T-helper 17 cell (primary cell): ENCODE data around the gene PKP1. TPM values are rescaled to one million over a fixed set of nuclear protein-coding genes. Genes with fewer than 3 reads are reported as not detected.

Source experiments
- ATAC-seq: fragments of 150-1000 bp; cut with Tn5 transposase; 2 replicates; pipeline ENCODE4 v1.10.0; 2021; ENCODE audit warnings: mild to moderate bottlenecking, moderate library complexity
- DNase-seq, 3 donors: peaks; one replicate each; pipeline versions ENCODE4 v3.0.0 to v3.0.0-alpha.2; 2020 to 2021
- H3K9me3 ChIP-seq: one replicate; pipeline ENCODE4 v1.7.0; 2013; ENCODE audit warnings: low read length, mild to moderate bottlenecking; ENCODE audit not compliant: control insufficient read depth, poor library complexity, severe bottlenecking
- H3K27ac Mint-ChIP-seq: one replicate; pipeline ENCODE4 v1.8.0; 2022; ENCODE audit warnings: mild to moderate bottlenecking, moderate library complexity, mixed read lengths
- H3K27me3 Mint-ChIP-seq: one replicate; pipeline ENCODE4 v1.8.0; 2022; ENCODE audit warnings: mixed read lengths
- H3K36me3 Mint-ChIP-seq: one replicate; pipeline ENCODE4 v1.8.0; 2022; ENCODE audit warnings: low read depth, mixed read lengths
- H3K4me1 Mint-ChIP-seq: one replicate; pipeline ENCODE4 v1.8.0; 2022; ENCODE audit warnings: mild to moderate bottlenecking, mixed read lengths
- H3K4me3 Mint-ChIP-seq: one replicate; pipeline ENCODE4 v1.8.0; 2022; ENCODE audit warnings: mild to moderate bottlenecking, moderate library complexity, mixed read lengths
- total RNA-seq, 4 donors: library from RNA in 2 of 4; stranded (reverse) in 2 of 4; gene quantifications; one replicate each; pipeline ENCODE4 v1.2.3 and lab custom pipeline; 2022 to 2026

The PKP1 gene
- total RNA-seq, 2 donors from 2014 or later = not detected

GRCh38 chr1:201350884-201351283 lies 67.6 kb downstream of the PKP1 start:
- H3K9me3 ChIP-seq = no peaks in the 10 kb centered on the region
- H3K4me1 Mint-ChIP-seq = peaks cover 3% of the 10 kb centered on the region
- DNase-seq (no peak), ATAC-seq (no peak)
- no peak overlapping the region for H3K27ac Mint-ChIP-seq
- H3K27me3 Mint-ChIP-seq = peaks cover 73% of the 10 kb centered on the region
- peaks cover 8% of the 10 kb centered on the region for H3K36me3 Mint-ChIP-seq
- H3K4me3 Mint-ChIP-seq = no peak overlapping the region

GRCh38 chr1:201351617-201352016 lies 68.3 kb downstream of the PKP1 start:
- H3K9me3 ChIP-seq = no peaks in the 10 kb centered on the region
- H3K4me3 Mint-ChIP-seq = no peak overlapping the region
- H3K27ac Mint-ChIP-seq = no peak overlapping the region
- DNase-seq (no peak), ATAC-seq (no peak)
- H3K4me1 Mint-ChIP-seq = peaks cover 3% of the 10 kb centered on the region
- peaks cover 8% of the 10 kb centered on the region for H3K36me3 Mint-ChIP-seq
- H3K27me3 Mint-ChIP-seq = peaks cover 79% of the 10 kb centered on the region

- ATAC-seq = no peak
- H3K4me1 Mint-ChIP-seq = peaks cover 3% of the 10 kb centered on the region
- no peak for DNase-seq
Observed at GRCh38 chr1:201353186-201353940, 70.1 kb downstream of the PKP1 start.

GRCh38 chr1:201354151-201354900 lies 71.0 kb downstream of the PKP1 start:
- peaks cover 5% of the 10 kb centered on the region for H3K36me3 Mint-ChIP-seq
- H3K27me3 Mint-ChIP-seq = peaks cover 66% of the 10 kb centered on the region
- ATAC-seq (no peak), DNase-seq (no peak)
- H3K9me3 ChIP-seq = no peaks in the 10 kb centered on the region
- H3K27ac Mint-ChIP-seq = no peak overlapping the region
- peaks cover 3% of the 10 kb centered on the region for H3K4me1 Mint-ChIP-seq
- no peak overlapping the region for H3K4me3 Mint-ChIP-seq

More at GRCh38 chr1:201353186-201353940, 70.1 kb downstream of the PKP1 start:
- Mint-ChIP-seq H3K4me3 (no peak overlapping the region), H3K36me3 (peaks cover 5% of the 10 kb centered on the region), H3K27ac (no peak overlapping the region), H3K27me3 (peaks cover 67% of the 10 kb centered on the region)
- H3K9me3 ChIP-seq = no peaks in the 10 kb centered on the region

GRCh38 chr1:201354901-201355295 lies 71.6 kb downstream of the PKP1 start:
- peaks cover 5% of the 10 kb centered on the region for H3K36me3 Mint-ChIP-seq
- DNase-seq (no peak), ATAC-seq (no peak)
- no peak overlapping the region for H3K4me3 Mint-ChIP-seq
- H3K27ac Mint-ChIP-seq = no peak overlapping the region
- no peaks in the 10 kb centered on the region for H3K9me3 ChIP-seq
- peaks cover 65% of the 10 kb centered on the region for H3K27me3 Mint-ChIP-seq
- H3K4me1 Mint-ChIP-seq = peaks cover 5% of the 10 kb centered on the region

- ATAC-seq = no peak
- H3K27ac Mint-ChIP-seq = no peak overlapping the region
- DNase-seq = no peak
- H3K9me3 ChIP-seq = no peaks in the 10 kb centered on the region
- H3K4me1 Mint-ChIP-seq = peaks cover 5% of the 10 kb centered on the region
- H3K27me3 Mint-ChIP-seq = peaks cover 67% of the 10 kb centered on the region
- H3K36me3 Mint-ChIP-seq = peaks cover 5% of the 10 kb centered on the region
- H3K4me3 Mint-ChIP-seq = no peak overlapping the region
Observed at GRCh38 chr1:201355471-201355870, 72.2 kb downstream of the PKP1 start.

- peaks cover 59% of the 10 kb centered on the region for H3K27me3 Mint-ChIP-seq
Observed at GRCh38 chr1:201356236-201356635, 72.9 kb downstream of the PKP1 start.

GRCh38 chr1:201356701-201357100 lies 73.4 kb downstream of the PKP1 start:
- peaks cover 55% of the 10 kb centered on the region for H3K27me3 Mint-ChIP-seq
- H3K9me3 ChIP-seq = no peaks in the 10 kb centered on the region
- no peak for ATAC-seq
- no peak for DNase-seq
- no peaks in the 10 kb centered on the region for H3K36me3 Mint-ChIP-seq
- H3K4me3 Mint-ChIP-seq = no peak overlapping the region
- H3K27ac Mint-ChIP-seq = no peak overlapping the region
- peaks cover 2% of the 10 kb centered on the region for H3K4me1 Mint-ChIP-seq

More at GRCh38 chr1:201356236-201356635, 72.9 kb downstream of the PKP1 start:
- peaks cover 4% of the 10 kb centered on the region for H3K36me3 Mint-ChIP-seq
- ATAC-seq (no peak), DNase-seq (no peak)
- no peak overlapping the region for H3K4me3 Mint-ChIP-seq
- H3K4me1 Mint-ChIP-seq = peaks cover 2% of the 10 kb centered on the region
- no peak overlapping the region for H3K27ac Mint-ChIP-seq
- no peaks in the 10 kb centered on the region for H3K9me3 ChIP-seq

GRCh38 chr1:201357211-201357610 lies 73.9 kb downstream of the PKP1 start:
- no peak for DNase-seq
- H3K4me1 Mint-ChIP-seq = peaks cover 2% of the 10 kb centered on the region
- H3K4me3 Mint-ChIP-seq = no peak overlapping the region
- H3K36me3 Mint-ChIP-seq = no peaks in the 10 kb centered on the region
- no peaks in the 10 kb centered on the region for H3K9me3 ChIP-seq
- H3K27ac Mint-ChIP-seq = no peak overlapping the region
- no peak for ATAC-seq
- H3K27me3 Mint-ChIP-seq = peaks cover 50% of the 10 kb centered on the region

- Mint-ChIP-seq H3K4me1 (peaks cover 2% of the 10 kb centered on the region), H3K27me3 (peaks cover 53% of the 10 kb centered on the region), H3K27ac (no peak overlapping the region), H3K36me3 (no peaks in the 10 kb centered on the region), H3K4me3 (no peak overlapping the region)
- H3K9me3 ChIP-seq = no peaks in the 10 kb centered on the region
- no peak for DNase-seq
- ATAC-seq = no peak
Observed at GRCh38 chr1:201357636-201358348, 74.5 kb downstream of the PKP1 start.

GRCh38 chr1:201358596-201358995 lies 75.3 kb downstream of the PKP1 start:
- Mint-ChIP-seq H3K27me3 (peaks cover 52% of the 10 kb centered on the region), H3K27ac (no peak overlapping the region), H3K4me1 (peaks cover 2% of the 10 kb centered on the region), H3K4me3 (no peak overlapping the region), H3K36me3 (no peaks in the 10 kb centered on the region)
- DNase-seq (no peak), ATAC-seq (no peak)
- no peaks in the 10 kb centered on the region for H3K9me3 ChIP-seq

- ATAC-seq = no peak
- no peak for DNase-seq
- H3K4me3 Mint-ChIP-seq = no peak overlapping the region
- no peaks in the 10 kb centered on the region for H3K36me3 Mint-ChIP-seq
- no peaks in the 10 kb centered on the region for H3K9me3 ChIP-seq
- H3K27ac Mint-ChIP-seq = no peak overlapping the region
- peaks cover 2% of the 10 kb centered on the region for H3K4me1 Mint-ChIP-seq
- peaks cover 48% of the 10 kb centered on the region for H3K27me3 Mint-ChIP-seq
Observed at GRCh38 chr1:201359031-201359872, 75.9 kb downstream of the PKP1 start.

- Mint-ChIP-seq H3K4me3 (no peak overlapping the region), H3K27me3 (peaks cover 45% of the 10 kb centered on the region), H3K4me1 (peaks cover 2% of the 10 kb centered on the region), H3K27ac (no peak overlapping the region), H3K36me3 (no peaks in the 10 kb centered on the region)
- no peak for DNase-seq
- H3K9me3 ChIP-seq = no peaks in the 10 kb centered on the region
- no peak for ATAC-seq
Observed at GRCh38 chr1:201359873-201360210, 76.5 kb downstream of the PKP1 start.
